ENCODE data around the gene NR6A1.

NR6A1 gene

GRCh38 chr9:124758691-124759090, 12.4 kb downstream of the NR6A1 start:
- no peak for TF ChIP-seq CTCF (IDR thresholded peaks at IDR 0.05; ENCODE audit: low read length, missing control alignments)
- H3K4me3 ChIP-seq (replicated peaks; ENCODE audit: low read depth, low read length) = no peak overlapping the region
- no peak for DNase-seq (ENCODE audit: low read depth)

DNA sequence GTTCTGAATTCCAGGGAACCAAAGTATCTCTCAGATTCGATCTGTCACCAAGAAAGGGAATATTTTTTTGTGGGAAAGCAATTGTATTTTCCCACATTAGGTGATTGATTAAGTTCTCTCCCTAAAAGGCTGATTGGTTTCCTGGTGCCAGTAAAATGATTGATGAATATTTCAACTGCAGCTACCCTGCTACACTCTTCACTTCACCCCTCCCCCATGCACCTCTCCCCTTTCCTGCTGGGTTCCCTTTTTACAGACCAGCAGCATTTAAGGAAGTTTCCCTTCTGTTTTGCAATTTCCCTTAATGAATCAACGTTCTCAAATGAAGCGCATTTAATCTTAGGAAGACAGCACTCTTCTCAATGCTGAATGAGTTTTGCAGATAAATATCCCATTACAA, 13.1 kb downstream of the NR6A1 start:
- no peak for TF ChIP-seq CTCF (IDR thresholded peaks at IDR 0.05; ENCODE audit: low read length, missing control alignments)
- no peak overlapping the region for H3K4me3 ChIP-seq (replicated peaks; ENCODE audit: low read depth, low read length)
- DNase-seq (ENCODE audit: low read depth) = no peak

GRCh38 chr9:124757616-124758015, 13.5 kb downstream of the NR6A1 start:
- H3K4me3 ChIP-seq (replicated peaks; ENCODE audit: low read depth, low read length) = no peak overlapping the region
- no peak for DNase-seq (ENCODE audit: low read depth)
- TF ChIP-seq CTCF (IDR thresholded peaks at IDR 0.05; ENCODE audit: low read length, missing control alignments) = no peak

DNA sequence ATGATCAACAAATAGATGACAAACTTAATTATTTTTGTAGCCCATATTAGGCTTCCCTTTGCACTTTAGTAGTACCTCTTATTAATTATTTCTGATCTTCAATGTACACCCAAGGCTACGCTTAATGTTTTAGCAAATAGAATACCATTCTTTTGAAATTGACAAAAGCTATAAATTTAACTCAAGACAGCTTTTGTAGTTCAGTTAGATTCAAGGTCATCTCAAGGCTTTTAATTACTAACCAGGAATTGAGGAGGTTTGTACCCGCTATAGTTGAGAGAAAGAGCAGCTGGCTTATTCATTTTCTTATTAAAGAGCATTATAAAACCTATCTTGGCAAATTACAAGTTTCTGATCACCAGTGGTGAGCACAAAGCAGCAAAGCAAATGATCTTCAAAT, 15.1 kb downstream of the NR6A1 start:
- H3K4me3 ChIP-seq (replicated peaks; ENCODE audit: low read depth, low read length) = no peak overlapping the region
- no peak for TF ChIP-seq CTCF (IDR thresholded peaks at IDR 0.05; ENCODE audit: low read length, missing control alignments)
- DNase-seq (ENCODE audit: low read depth) = no peak

GRCh38 chr9:124755061-124755460, 16.1 kb downstream of the NR6A1 start:
- no peak overlapping the region for H3K4me3 ChIP-seq (replicated peaks; ENCODE audit: low read depth, low read length)
- no peak for TF ChIP-seq CTCF (IDR thresholded peaks at IDR 0.05; ENCODE audit: low read length, missing control alignments)
- no peak for DNase-seq (ENCODE audit: low read depth)

- no peak overlapping the region for H3K4me3 ChIP-seq (replicated peaks; ENCODE audit: low read depth, low read length)
- peak; percentile 46 for DNase-seq (ENCODE audit: low read depth)
- TF ChIP-seq CTCF (IDR thresholded peaks at IDR 0.05; ENCODE audit: low read length, missing control alignments) = peak; percentile 67
These were observed 16.8 kb downstream of the NR6A1 start for GRCh38 chr9:124754289-124754688.

DNA sequence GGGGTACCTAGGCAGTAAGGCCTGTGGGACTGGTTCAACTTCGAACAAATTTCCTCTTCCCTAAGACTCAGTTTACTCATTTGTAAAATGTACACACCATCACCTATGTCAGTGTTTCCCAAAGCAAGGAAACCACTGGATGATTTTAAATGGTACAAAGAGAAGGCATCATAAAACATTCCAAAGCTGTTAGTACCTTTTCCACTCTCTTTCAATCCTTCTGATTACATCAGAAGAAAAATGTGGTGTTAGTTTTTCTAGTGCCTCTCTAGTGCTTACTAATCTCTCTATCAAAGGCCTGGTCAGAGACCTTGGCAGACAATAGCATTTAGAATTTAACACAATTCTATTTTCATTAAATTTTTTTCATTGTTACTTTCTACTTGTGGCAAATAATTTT, 18.1 kb downstream of the NR6A1 start:
- peak; percentile 36 for DNase-seq (ENCODE audit: low read depth)

More for the DNA sequence above, 18.1 kb downstream of the NR6A1 start:
- no peak overlapping the region for H3K4me3 ChIP-seq (replicated peaks; ENCODE audit: low read depth, low read length)
- TF ChIP-seq CTCF (IDR thresholded peaks at IDR 0.05; ENCODE audit: low read length, missing control alignments) = no peak

Data from fibroblast of pulmonary artery (primary cell).